WTC11 (cell line): Measurements from ENCODE around the gene GRAP2. TPM values are rescaled to one million over a fixed set of nuclear protein-coding genes. Genes with fewer than 3 reads are reported as not detected.

Experiments used
- ATAC-seq: fragments of 200-7000 bp; cut with Tn5 transposase; 2 replicates; pipeline ENCODE4 v1.10.0; 2021; ENCODE audit warnings: mild to moderate bottlenecking, moderate library complexity
- CTCF ChIA-PET: fragments of 300-600 bp; sonication (Branson Sonifier 250); formaldehyde crosslinking; loops from one replicate; lab custom pipeline; 2021; ENCODE audit warnings: antibody characterized with exemption; lab: Charles Lee
- POLR2A ChIA-PET: fragments of 350-600 bp; sonication (Branson Sonifier 250); formaldehyde crosslinking; loops from one replicate; lab custom pipeline; 2021; ENCODE audit warnings: antibody characterized with exemption; lab: Charles Lee
- DNase-seq: peaks from one replicate; pipeline ENCODE4 v3.0.0; 2021; ENCODE audit warnings: low spot score
- H3K27ac Mint-ChIP-seq: 2 replicates; pipeline ENCODE4 v1.8.0; 2021; ENCODE audit warnings: mixed read lengths
- H3K27me3 Mint-ChIP-seq: 2 replicates; pipeline ENCODE4 v1.8.0; 2021; ENCODE audit warnings: low read depth, mild to moderate bottlenecking, moderate library complexity, mixed read lengths
- H3K36me3 Mint-ChIP-seq: 2 replicates; pipeline ENCODE4 v1.8.0; 2021; ENCODE audit warnings: mixed read lengths
- H3K4me1 Mint-ChIP-seq: 2 replicates; pipeline ENCODE4 v1.8.0; 2022; ENCODE audit warnings: mixed read lengths
- H3K4me3 Mint-ChIP-seq: 2 replicates; pipeline ENCODE4 v1.8.0; 2021; ENCODE audit warnings: mild to moderate bottlenecking, moderate library complexity, mixed read lengths
- H3K9me3 Mint-ChIP-seq: 2 replicates; pipeline ENCODE4 v1.8.0; 2021; ENCODE audit warnings: mixed read lengths
- CREM ChIP-seq: sonication (generic); formaldehyde crosslinking; IDR thresholded peaks from 2 replicates; pipeline ENCODE4 v1.8.1; 2022; ENCODE audit warnings: mild to moderate bottlenecking, missing genetic modification reagents, moderate library complexity
- KAT7 ChIP-seq: sonication (generic); formaldehyde crosslinking; IDR thresholded peaks from 2 replicates; pipeline ENCODE4 v1.8.1; 2023; ENCODE audit warnings: missing genetic modification reagents, mild to moderate bottlenecking, borderline replicate concordance
- MYBL2 ChIP-seq: sonication (generic); formaldehyde crosslinking; IDR thresholded peaks from 2 replicates; pipeline ENCODE4 v1.8.1; 2023; ENCODE audit warnings: mild to moderate bottlenecking, moderate library complexity, missing genetic modification reagents
- NFE2L1 ChIP-seq: sonication (generic); formaldehyde crosslinking; IDR thresholded peaks from 2 replicates; pipeline ENCODE4 v1.8.1; 2023; ENCODE audit warnings: missing genetic modification reagents
- NR2C2 ChIP-seq: sonication (generic); formaldehyde crosslinking; IDR thresholded peaks from 2 replicates; pipeline ENCODE4 v1.8.0; 2022; ENCODE audit warnings: mild to moderate bottlenecking, missing genetic modification reagents
- RORB ChIP-seq: fragments of 250-450 bp; sonication (Bioruptor Pico); IDR thresholded peaks from 2 replicates; pipeline ENCODE4 v1.9.0; 2021; ENCODE audit warnings: mild to moderate bottlenecking
- SMAD4 ChIP-seq: sonication (generic); formaldehyde crosslinking; IDR thresholded peaks from 2 replicates; pipeline ENCODE4 v1.8.0; 2022; ENCODE audit warnings: mild to moderate bottlenecking, missing genetic modification reagents
- SP1 ChIP-seq: sonication (generic); formaldehyde crosslinking; conservative IDR thresholded peaks from 2 replicates; pipeline ENCODE4 v1.8.1; 2022; ENCODE audit warnings: missing genetic modification reagents
- TCF7 ChIP-seq: sonication (generic); formaldehyde crosslinking; IDR thresholded peaks from 2 replicates; pipeline ENCODE4 v1.8.0; 2022; ENCODE audit warnings: mild to moderate bottlenecking, low read depth, missing genetic modification reagents, moderate library complexity
- ZNF121 ChIP-seq: sonication (generic); formaldehyde crosslinking; IDR thresholded peaks from 2 replicates; pipeline ENCODE4 v1.8.0; 2023; ENCODE audit warnings: missing genetic modification reagents
- ZNF396 ChIP-seq: fragments of 250-450 bp; sonication (Bioruptor Pico); IDR thresholded peaks from 2 replicates; pipeline ENCODE4 v1.8.0; 2021; ENCODE audit warnings: mild to moderate bottlenecking, moderate library complexity, borderline replicate concordance
- ZNF416 ChIP-seq: fragments of 250-450 bp; sonication (Bioruptor Pico); IDR thresholded peaks from 2 replicates; pipeline ENCODE4 v1.9.0; 2021; ENCODE audit warnings: mild to moderate bottlenecking, inconsistent platforms
- ZNF423 ChIP-seq: fragments of 250-450 bp; sonication (Bioruptor Pico); IDR thresholded peaks from 2 replicates; pipeline ENCODE4 v2.1.2; 2022; ENCODE audit warnings: mild to moderate bottlenecking, moderate library complexity
- total RNA-seq: library from RNA; stranded (reverse); gene quantifications from 3 replicates; pipeline ENCODE4 v1.2.3, GENCODE V29; 2021
- TF ChIP-seq, protein P1 (sequence below): fragments of 250-450 bp; sonication (Bioruptor Pico); conservative IDR thresholded peaks from 2 replicates; pipeline ENCODE4 v1.9.0; 2021; ENCODE audit warnings: mild to moderate bottlenecking
- TF ChIP-seq, protein P2 (sequence below): sonication (generic); formaldehyde crosslinking; IDR thresholded peaks from 2 replicates; pipeline ENCODE4 v1.8.0; 2022; ENCODE audit warnings: mild to moderate bottlenecking, missing genetic modification reagents
- TF ChIP-seq, protein P3 (sequence below): fragments of 250-450 bp; sonication (Bioruptor Pico); IDR thresholded peaks from 2 replicates; pipeline ENCODE4 v2.1.2; 2022; ENCODE audit warnings: mild to moderate bottlenecking, moderate library complexity
- TF ChIP-seq, protein P4 (sequence below): sonication (generic); formaldehyde crosslinking; IDR thresholded peaks from 2 replicates; pipeline ENCODE4 v1.8.1; 2023; ENCODE audit warnings: mild to moderate bottlenecking, missing genetic modification reagents, moderate library complexity
- TF ChIP-seq, protein P5 (sequence below): sonication (generic); formaldehyde crosslinking; IDR thresholded peaks from 2 replicates; pipeline ENCODE4 v1.8.1; 2022; ENCODE audit warnings: mild to moderate bottlenecking, moderate library complexity, missing genetic modification reagents
- TF ChIP-seq, protein P6 (sequence below): sonication (generic); formaldehyde crosslinking; conservative IDR thresholded peaks from 2 replicates; pipeline ENCODE4 v1.8.1; 2022; ENCODE audit warnings: mild to moderate bottlenecking, missing genetic modification reagents

Gene GRAP2
- total RNA-seq, 1 experiment from 2014 or later, result 0.33 TPM

DNA sequence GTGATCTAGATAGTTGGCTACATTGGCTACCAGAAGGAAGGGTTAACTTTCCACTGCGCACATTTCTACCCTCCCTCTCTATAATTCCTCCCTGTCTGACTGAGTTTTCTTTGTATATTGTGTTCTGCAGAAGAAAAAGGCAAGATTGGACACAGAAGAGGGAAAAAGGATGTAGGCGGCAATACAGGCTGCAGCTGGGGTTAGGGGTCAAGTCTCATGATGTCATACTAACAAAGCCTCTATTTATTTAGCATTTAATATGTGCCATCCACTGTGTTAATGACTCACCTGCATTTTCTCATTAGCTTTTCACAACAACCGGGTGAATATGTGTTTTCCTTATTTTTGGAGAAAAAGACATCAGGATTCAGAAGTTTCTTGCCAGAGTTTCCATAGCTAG is 95.8 kb downstream of the GRAP2 start:
- peaks cover 17% of the 10 kb centered on the region for H3K27me3 Mint-ChIP-seq
- peak overlapping the region; percentile 78 for H3K4me3 Mint-ChIP-seq
- peaks cover 67% of the 10 kb centered on the region for H3K4me1 Mint-ChIP-seq
- H3K36me3 Mint-ChIP-seq, result peaks cover 6% of the 10 kb centered on the region; the same call in 1 of the 2 replicates
- DNase-seq, result no peak
- no peak for ATAC-seq
- H3K27ac Mint-ChIP-seq, result peak overlapping the region; percentile 58
- TF ChIP-seq, protein P1, sequence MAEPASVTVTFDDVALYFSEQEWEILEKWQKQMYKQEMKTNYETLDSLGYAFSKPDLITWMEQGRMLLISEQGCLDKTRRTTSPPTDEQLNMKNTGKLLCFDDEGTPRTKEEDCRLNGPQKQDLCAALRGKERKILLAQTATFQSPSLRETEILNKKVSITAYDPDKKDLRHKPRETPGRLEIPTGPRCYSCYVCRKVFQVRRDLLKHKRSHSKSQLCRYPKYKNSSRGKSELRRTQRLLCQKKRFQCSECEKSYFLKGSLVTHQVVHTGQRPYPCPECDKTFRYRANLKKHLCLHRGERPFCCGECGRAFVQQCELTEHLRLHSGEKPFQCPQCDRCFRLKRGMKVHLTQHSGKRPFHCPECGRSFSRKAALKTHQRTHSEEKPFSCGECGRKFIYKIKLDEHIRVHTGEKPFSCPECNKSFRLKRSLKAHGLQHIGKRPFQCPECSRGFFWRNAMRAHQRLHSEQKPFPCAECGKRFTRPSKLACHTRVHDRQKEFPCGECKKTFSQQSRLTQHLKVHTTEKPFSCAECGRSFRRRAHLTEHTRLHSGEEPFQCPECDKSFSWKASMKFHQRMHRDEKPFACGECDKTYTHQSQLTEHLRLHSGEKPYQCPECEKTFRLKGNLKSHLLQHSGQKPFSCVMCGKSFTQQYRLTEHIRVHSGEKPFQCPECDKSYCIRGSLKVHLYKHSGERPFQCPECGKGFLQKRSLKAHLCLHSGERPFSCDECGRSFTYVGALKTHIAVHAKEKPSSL (CRISPR knock-in tag), result no peak
- TF ChIP-seq, protein P2, sequence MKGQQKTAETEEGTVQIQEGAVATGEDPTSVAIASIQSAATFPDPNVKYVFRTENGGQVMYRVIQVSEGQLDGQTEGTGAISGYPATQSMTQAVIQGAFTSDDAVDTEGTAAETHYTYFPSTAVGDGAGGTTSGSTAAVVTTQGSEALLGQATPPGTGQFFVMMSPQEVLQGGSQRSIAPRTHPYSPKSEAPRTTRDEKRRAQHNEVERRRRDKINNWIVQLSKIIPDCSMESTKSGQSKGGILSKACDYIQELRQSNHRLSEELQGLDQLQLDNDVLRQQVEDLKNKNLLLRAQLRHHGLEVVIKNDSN (CRISPR knock-in tag), result no peak
- TF ChIP-seq RORB (CRISPR knock-in tag), result no peak
- no peak for TF ChIP-seq MYBL2 (CRISPR knock-in tag)
- no peak for TF ChIP-seq ZNF396 (CRISPR knock-in tag)
- TF ChIP-seq, protein P3, sequence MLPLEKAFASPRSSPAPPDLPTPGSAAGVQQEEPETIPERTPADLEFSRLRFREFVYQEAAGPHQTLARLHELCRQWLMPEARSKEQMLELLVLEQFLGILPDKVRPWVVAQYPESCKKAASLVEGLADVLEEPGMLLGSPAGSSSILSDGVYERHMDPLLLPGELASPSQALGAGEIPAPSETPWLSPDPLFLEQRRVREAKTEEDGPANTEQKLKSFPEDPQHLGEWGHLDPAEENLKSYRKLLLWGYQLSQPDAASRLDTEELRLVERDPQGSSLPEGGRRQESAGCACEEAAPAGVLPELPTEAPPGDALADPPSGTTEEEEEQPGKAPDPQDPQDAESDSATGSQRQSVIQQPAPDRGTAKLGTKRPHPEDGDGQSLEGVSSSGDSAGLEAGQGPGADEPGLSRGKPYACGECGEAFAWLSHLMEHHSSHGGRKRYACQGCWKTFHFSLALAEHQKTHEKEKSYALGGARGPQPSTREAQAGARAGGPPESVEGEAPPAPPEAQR, result no peak
- TF ChIP-seq KAT7 (CRISPR knock-in tag), result no peak
- TF ChIP-seq, protein P4, sequence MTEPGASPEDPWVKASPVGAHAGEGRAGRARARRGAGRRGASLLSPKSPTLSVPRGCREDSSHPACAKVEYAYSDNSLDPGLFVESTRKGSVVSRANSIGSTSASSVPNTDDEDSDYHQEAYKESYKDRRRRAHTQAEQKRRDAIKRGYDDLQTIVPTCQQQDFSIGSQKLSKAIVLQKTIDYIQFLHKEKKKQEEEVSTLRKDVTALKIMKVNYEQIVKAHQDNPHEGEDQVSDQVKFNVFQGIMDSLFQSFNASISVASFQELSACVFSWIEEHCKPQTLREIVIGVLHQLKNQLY, result no peak
- TF ChIP-seq NR2C2 (CRISPR knock-in tag), result no peak
- TF ChIP-seq SMAD4 (CRISPR knock-in tag), result no peak
- TF ChIP-seq, protein P5, sequence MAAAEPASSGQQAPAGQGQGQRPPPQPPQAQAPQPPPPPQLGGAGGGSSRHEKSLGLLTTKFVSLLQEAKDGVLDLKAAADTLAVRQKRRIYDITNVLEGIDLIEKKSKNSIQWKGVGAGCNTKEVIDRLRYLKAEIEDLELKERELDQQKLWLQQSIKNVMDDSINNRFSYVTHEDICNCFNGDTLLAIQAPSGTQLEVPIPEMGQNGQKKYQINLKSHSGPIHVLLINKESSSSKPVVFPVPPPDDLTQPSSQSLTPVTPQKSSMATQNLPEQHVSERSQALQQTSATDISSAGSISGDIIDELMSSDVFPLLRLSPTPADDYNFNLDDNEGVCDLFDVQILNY (CRISPR knock-in tag), result no peak
- TF ChIP-seq, all 79 proteins: peak for 0
- ChIA-PET CTCF (interaction anchor here (0.6 to 4.3 kb wide), 7 partner anchors 13 to 189 kb away, joined by 3 to 25 read pairs (median 6); no protein-coding TSS in a partner anchor), POLR2A (interaction anchor here (0.6 to 1.1 kb wide), 3 partner anchors 13 to 223 kb away, joined by 3 read pairs; no protein-coding TSS in a partner anchor)
- no peaks in the 10 kb centered on the region for H3K9me3 Mint-ChIP-seq

DNA sequence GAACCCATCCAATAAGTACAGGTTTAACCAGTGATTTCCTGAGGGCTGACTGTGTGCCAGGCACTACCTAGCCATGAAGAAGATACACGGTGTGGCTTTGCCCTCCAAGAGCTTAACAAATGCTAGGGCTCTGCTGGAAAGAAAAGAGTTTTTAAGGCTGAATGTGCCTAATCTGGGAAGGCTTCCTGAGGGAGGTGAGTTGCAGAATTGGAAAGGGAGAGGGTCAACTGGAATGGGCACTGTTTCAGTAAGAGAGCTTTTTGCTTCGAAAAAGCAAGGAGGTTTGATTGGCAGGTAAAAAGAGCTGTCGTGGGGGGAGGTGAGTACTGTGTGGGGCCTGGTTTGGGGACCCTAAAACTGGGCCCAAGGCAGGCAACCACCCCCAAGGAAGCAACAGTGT is 96.5 kb downstream of the GRAP2 start:
- no peak for DNase-seq
- CTCF ChIA-PET, result interaction anchor here (0.5 to 4.3 kb wide), 8 partner anchors 12 to 189 kb away, joined by 3 to 25 read pairs (median 4); no protein-coding TSS in a partner anchor
- no peaks in the 10 kb centered on the region for H3K9me3 Mint-ChIP-seq
- peaks cover 6% of the 10 kb centered on the region; the same call in 1 of the 2 replicates for H3K36me3 Mint-ChIP-seq
- TF ChIP-seq NFE2L1 (CRISPR knock-in tag) (no peak), SP1 (CRISPR knock-in tag) (no peak), CREM (CRISPR knock-in tag) (no peak), ZNF423 (CRISPR knock-in tag) (no peak), ZNF416 (CRISPR knock-in tag) (no peak), TCF7 (CRISPR knock-in tag) (no peak), ZNF121 (CRISPR knock-in tag) (no peak)
- TF ChIP-seq, protein P6, sequence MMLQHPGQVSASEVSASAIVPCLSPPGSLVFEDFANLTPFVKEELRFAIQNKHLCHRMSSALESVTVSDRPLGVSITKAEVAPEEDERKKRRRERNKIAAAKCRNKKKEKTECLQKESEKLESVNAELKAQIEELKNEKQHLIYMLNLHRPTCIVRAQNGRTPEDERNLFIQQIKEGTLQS (CRISPR knock-in tag), result no peak
- TF ChIP-seq, protein P4, result no peak
- TF ChIP-seq, all 79 proteins: peak for 0
- Mint-ChIP-seq H3K4me3 (peak overlapping the region; percentile 78), H3K27me3 (peaks cover 11% of the 10 kb centered on the region), H3K4me1 (peaks cover 74% of the 10 kb centered on the region), H3K27ac (peak overlapping the region; percentile 100)
- no peak for ATAC-seq
- POLR2A ChIA-PET, result interaction anchor here (1.7 kb wide), 1 partner anchor 12 kb away, joined by 5 read pairs; no protein-coding TSS in a partner anchor
